Measurements from ENCODE around the gene ARHGAP10.

Gene ARHGAP10

GRCh38 chr4:147863808-147864472 lies 132.1 kb downstream of the ARHGAP10 start:
- no peak for DNase-seq
- TF ChIP-seq CTCF (IDR thresholded peaks at IDR 0.05; ENCODE audit: low read depth, low read length), result no peak
- Histone ChIP-seq H3K4me1 (peaks cover 32% of the 10 kb centered on the region), H3K36me3 (peaks cover 9% of the 10 kb centered on the region; the same call in 1 of the 2 replicates), H3K9me3 (no peaks in the 10 kb centered on the region), H3K4me3 (ENCODE audit: low read depth, low read length) (no peak overlapping the region), H3K27me3 (no peaks in the 10 kb centered on the region)

GRCh38 chr4:147864607-147865006 lies 132.7 kb downstream of the ARHGAP10 start:
- no peak for DNase-seq
- Histone ChIP-seq H3K36me3 (peaks cover 9% of the 10 kb centered on the region; the same call in 1 of the 2 replicates), H3K4me1 (peaks cover 32% of the 10 kb centered on the region), H3K9me3 (no peaks in the 10 kb centered on the region), H3K27me3 (no peaks in the 10 kb centered on the region), H3K4me3 (ENCODE audit: low read depth, low read length) (no peak overlapping the region)
- no peak for TF ChIP-seq CTCF (IDR thresholded peaks at IDR 0.05; ENCODE audit: low read depth, low read length)

- H3K9me3 ChIP-seq, result no peaks in the 10 kb centered on the region
- peaks cover 32% of the 10 kb centered on the region for H3K4me1 ChIP-seq
- H3K27me3 ChIP-seq, result no peaks in the 10 kb centered on the region
- peaks cover 9% of the 10 kb centered on the region; the same call in 1 of the 2 replicates for H3K36me3 ChIP-seq
- DNase-seq, result no peak
- H3K4me3 ChIP-seq (ENCODE audit: low read depth, low read length), result no peak overlapping the region
- no peak for TF ChIP-seq CTCF (IDR thresholded peaks at IDR 0.05; ENCODE audit: low read depth, low read length)
These were observed 134.0 kb downstream of the ARHGAP10 start for GRCh38 chr4:147865926-147866325.

GRCh38 chr4:147866532-147867271 lies 134.8 kb downstream of the ARHGAP10 start:
- DNase-seq, result peak; percentile 94
- Histone ChIP-seq H3K27me3 (no peaks in the 10 kb centered on the region), H3K4me1 (peaks cover 28% of the 10 kb centered on the region), H3K36me3 (peaks cover 3% of the 10 kb centered on the region; the same call in 1 of the 2 replicates), H3K9me3 (no peaks in the 10 kb centered on the region), H3K4me3 (ENCODE audit: low read depth, low read length) (no peak overlapping the region)
- peak; percentile 100 for TF ChIP-seq CTCF (IDR thresholded peaks at IDR 0.05; ENCODE audit: low read depth, low read length)

GRCh38 chr4:147874109-147874508 lies 142.2 kb downstream of the ARHGAP10 start:
- no peaks in the 10 kb centered on the region for H3K9me3 ChIP-seq
- H3K4me1 ChIP-seq, result peaks cover 8% of the 10 kb centered on the region
- H3K36me3 ChIP-seq, result peaks cover 17% of the 10 kb centered on the region
- no peak for TF ChIP-seq CTCF (IDR thresholded peaks at IDR 0.05; ENCODE audit: low read depth, low read length)
- no peaks in the 10 kb centered on the region for H3K27me3 ChIP-seq
- H3K4me3 ChIP-seq (ENCODE audit: low read depth, low read length), result no peak overlapping the region
- no peak for DNase-seq

GRCh38 chr4:147877308-147877771 lies 145.5 kb downstream of the ARHGAP10 start:
- Histone ChIP-seq H3K36me3 (peaks cover 24% of the 10 kb centered on the region), H3K4me3 (ENCODE audit: low read depth, low read length) (no peak overlapping the region), H3K27me3 (no peaks in the 10 kb centered on the region), H3K4me1 (peaks cover 8% of the 10 kb centered on the region), H3K9me3 (no peaks in the 10 kb centered on the region)
- DNase-seq, result no peak
- TF ChIP-seq CTCF (IDR thresholded peaks at IDR 0.05; ENCODE audit: low read depth, low read length), result no peak
